Spleen (tissue), 7 donors: ENCODE data around the gene AMPH.

Source experiments
- POLR2AphosphoS5 ChIP-seq, 3 donors: sonication (generic); formaldehyde crosslinking; IDR thresholded peaks; one replicate each; pipeline ENCODE4 v1.5.1; 2017; ENCODE audit warnings: antibody characterized with exemption in 3 of 3
- TF ChIP-seq, protein P1 (sequence below), 11 experiments: fragments of 200-600 bp in 7 of 11; fragments of 450-650 bp in 4 of 11; sonication (generic) in 4 of 11; IDR thresholded peaks in 8 of 11; conservative IDR thresholded peaks in 3 of 11; 1 replicate in 7 of 11; 2 replicates in 4 of 11; pipeline versions ENCODE4 v1.4.0 to v1.8.0; 2016 to 2021; ENCODE audit warnings: antibody characterized with exemption in 11 of 11, inconsistent platforms in 4 of 11, mild to moderate bottlenecking in 1 of 11
- donor health status: DM: no; HTN: no; CAD: no; lungs with moderate emphysema.
- donor health status: DM: no; HTN: no; CAD: no.
- donor health status: DM: no; HTN: no; CAD: no.

DNA sequence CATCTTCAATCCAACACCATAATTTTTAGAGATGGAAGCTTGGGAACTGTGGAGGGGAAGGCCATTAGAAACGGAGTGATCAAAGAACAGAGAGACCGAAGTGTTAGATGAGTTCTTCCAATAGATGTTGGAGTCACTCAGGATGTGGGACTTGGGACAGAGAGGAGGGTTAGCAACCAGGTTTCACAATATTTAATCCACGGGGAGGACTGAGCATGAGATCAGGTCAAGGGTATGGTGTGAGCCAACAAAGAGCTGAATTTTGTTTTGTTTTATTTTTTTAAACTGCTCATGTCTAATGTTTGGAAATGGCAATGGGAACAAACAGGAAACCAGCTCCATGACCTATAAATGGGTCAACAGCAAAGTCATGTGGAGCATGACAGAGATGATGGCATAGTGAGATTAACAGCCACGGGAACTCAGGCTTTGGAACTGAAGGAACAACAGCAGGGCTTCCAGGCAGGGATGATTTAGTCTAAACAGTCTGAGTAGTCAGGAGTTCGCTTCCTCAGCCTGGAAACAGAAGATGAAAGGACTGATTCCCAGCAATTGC lies 38.9 kb upstream of the AMPH start:
- TF ChIP-seq, protein P1, sequence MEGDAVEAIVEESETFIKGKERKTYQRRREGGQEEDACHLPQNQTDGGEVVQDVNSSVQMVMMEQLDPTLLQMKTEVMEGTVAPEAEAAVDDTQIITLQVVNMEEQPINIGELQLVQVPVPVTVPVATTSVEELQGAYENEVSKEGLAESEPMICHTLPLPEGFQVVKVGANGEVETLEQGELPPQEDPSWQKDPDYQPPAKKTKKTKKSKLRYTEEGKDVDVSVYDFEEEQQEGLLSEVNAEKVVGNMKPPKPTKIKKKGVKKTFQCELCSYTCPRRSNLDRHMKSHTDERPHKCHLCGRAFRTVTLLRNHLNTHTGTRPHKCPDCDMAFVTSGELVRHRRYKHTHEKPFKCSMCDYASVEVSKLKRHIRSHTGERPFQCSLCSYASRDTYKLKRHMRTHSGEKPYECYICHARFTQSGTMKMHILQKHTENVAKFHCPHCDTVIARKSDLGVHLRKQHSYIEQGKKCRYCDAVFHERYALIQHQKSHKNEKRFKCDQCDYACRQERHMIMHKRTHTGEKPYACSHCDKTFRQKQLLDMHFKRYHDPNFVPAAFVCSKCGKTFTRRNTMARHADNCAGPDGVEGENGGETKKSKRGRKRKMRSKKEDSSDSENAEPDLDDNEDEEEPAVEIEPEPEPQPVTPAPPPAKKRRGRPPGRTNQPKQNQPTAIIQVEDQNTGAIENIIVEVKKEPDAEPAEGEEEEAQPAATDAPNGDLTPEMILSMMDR (IDR thresholded peaks at IDR 0.05 in 8 of 11, conservative IDR thresholded peaks at IDR 0.05 in 3 of 11), result no peak
- TF ChIP-seq POLR2AphosphoS5 (IDR thresholded peaks at IDR 0.05), result no peak
